Measurements from ENCODE around the gene DNAAF1.
A peak's percentile ranks its signal among the peaks of the same experiment; 100 is the strongest.

Gene DNAAF1

DNA sequence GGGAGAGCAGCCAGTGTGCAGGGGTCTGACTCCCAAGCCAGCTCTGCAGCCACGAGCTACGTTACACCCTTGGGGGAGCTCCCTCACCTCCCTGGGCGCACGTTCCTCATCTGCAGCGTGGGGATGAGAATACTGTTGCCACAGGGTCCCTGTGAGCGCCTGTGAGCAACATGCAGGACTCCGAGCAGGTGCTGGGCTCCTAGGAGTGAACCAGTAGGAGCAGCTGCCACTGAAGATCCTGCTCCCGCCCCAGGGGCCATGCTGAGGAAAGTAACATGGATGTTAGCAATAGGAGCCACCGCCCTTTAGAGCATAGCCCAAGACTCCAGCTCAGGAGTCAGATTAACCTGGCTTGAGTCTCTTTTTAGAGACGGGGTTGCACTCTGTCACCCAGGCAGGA is 15.9 kb downstream of the DNAAF1 start:
- no peak for DNase-seq

DNA sequence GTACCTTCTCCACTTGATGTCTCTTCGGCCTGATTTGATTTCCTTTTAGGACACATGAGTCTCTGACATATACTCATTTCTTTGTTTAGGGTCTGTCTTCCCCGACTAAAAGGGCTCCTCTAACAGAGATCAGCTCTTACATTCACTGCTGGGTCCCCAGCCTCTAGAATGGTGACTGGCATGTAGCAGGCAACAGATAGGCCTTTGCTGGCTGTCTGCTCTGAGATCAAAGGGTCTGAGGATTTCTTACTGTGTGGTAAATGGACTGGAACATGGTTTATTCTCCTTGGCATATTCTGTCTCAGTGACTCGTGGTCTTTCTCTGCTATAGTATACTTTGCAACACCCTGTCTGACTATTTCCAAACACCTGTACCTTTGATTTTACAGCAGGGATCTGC is 16.7 kb downstream of the DNAAF1 start:
- DNase-seq = no peak

DNA sequence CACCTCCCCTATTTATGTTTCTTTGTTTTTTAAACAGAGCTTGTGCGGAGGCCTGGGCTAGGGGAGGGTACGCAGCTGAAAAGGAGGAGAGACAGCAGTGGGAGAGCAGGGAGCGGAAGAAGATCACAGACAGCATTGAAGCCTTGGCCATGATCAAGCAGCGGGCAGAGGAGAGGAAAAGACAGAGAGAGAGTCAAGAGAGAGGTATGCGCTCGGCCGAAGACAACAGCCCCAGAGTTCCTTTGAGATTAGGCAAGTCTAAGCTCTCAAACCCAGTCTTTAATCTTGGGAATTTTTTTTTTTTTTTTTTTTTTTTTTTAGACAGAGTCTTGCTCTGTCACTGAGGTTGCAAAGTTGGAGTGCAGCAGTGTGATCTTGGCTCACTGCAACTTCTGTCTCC is 20.6 kb downstream of the DNAAF1 start:
- no peak for DNase-seq

DNA sequence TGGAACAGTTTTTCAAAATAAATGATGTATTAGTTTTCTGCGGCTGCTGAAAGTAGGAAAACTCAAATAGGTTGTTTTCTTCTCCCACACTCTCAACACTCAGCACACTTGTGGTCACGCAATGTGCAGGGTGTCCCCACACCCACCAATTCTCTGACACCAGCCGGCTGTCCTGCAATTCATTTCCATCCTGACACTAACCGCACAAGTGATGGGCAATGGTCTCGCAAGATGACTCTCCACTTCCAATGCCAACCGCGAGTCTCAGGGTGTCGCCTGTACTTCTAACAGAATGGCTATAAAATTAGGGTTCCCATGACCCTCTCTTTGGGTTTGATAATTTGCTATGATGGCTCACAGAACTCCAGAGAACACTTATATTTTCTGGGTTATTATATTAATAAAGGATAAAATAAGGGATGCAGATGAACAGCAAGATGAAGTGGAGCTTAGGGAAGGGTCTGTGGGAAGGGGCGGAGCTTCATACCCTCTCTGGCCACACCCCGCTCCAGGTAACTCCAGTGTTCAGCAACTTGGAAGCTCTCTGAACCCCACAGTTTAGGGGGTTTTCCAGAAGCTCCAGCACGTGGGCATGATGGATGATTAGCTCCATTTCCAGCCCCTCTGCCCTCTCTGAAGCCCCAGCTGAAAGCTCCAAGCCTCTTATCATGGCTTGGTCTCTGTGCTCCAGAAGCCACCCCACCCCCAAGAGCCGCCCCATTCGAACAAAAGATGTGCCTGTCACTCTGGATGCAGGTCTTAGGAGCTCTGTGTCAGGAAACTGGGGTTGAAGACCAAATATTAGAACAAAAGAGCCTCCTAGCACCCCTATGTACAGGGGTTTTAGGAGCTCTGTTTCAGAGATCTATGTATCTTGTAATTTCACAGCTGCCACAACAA is 21.9 kb downstream of the DNAAF1 start:
- DNase-seq = peak; percentile 44

DNA sequence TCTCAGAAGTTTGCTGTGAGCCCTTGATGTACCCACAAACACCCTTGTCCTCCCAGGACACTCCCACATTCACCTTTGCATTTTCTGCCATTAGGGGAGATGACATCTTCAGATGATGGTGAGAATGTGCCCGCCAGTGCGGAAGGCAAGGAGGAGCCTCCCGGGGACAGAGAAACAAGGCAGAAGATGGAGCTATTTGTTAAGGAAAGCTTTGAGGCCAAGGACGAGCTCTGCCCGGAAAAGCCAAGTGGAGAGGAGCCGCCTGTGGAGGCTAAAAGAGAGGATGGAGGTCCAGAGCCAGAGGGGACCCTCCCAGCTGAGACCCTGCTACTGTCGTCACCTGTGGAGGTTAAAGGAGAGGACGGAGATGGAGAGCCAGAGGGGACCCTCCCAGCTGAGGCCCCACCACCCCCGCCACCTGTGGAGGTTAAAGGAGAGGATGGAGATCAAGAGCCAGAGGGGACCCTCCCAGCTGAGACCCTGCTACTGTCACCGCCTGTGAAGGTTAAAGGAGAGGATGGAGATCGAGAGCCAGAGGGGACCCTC is 24.7 kb downstream of the DNAAF1 start:
- no peak for DNase-seq

DNA sequence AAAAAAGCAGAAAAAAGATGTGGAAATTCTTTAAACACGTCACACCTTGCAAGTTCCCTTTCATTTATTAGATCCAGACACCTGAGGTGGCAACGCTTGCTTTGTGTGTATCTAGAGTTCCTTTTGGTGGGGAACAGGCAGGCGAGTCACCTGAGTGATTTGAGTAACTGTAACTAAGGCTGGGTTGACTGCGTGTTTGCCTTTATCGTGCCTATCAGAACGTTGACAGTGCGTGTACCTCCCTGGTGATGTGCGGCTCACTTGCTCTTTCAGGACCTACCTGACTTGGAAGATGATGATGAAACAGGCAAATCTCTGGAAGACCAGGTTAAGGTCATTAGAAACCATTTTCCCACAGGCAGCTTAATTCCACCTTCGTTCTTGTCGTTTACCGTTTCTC is 29.3 kb downstream of the DNAAF1 start:
- DNase-seq = no peak

DNA sequence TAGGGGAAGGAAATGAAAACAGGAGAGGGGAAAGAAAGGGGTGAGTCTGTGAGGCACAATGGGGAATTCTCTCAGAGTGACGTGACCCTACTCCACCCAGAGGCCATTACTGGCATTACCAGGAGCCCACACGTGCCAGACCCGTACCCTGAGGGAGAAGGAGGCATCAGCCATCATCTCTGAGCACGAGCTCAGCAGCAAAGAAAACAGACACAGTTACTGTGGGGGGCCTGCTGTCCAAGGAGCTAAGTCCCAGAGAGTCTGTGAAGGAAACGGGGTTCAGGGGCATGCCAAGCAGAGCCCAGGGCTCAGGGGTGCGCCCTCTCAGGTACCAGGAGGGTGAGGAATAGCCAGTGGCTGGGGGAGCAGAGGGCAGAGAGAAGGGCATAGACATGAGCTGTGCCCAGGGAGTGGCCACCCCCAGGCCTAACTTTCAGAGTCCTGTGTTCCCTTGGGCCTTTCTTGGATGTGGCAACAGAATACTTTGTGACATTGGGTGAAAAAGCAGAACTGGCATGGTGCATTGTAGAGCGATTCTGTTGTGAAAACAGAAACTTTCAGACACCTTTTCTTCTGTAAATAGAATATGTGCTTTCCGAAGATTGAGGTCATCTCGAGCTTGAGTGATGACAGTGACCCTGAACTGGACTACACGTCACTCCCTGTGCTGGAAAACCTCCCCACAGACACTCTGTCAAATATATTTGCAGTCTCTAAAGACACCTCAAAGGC is 30.4 kb downstream of the DNAAF1 start:
- DNase-seq = peak; percentile 79

DNA sequence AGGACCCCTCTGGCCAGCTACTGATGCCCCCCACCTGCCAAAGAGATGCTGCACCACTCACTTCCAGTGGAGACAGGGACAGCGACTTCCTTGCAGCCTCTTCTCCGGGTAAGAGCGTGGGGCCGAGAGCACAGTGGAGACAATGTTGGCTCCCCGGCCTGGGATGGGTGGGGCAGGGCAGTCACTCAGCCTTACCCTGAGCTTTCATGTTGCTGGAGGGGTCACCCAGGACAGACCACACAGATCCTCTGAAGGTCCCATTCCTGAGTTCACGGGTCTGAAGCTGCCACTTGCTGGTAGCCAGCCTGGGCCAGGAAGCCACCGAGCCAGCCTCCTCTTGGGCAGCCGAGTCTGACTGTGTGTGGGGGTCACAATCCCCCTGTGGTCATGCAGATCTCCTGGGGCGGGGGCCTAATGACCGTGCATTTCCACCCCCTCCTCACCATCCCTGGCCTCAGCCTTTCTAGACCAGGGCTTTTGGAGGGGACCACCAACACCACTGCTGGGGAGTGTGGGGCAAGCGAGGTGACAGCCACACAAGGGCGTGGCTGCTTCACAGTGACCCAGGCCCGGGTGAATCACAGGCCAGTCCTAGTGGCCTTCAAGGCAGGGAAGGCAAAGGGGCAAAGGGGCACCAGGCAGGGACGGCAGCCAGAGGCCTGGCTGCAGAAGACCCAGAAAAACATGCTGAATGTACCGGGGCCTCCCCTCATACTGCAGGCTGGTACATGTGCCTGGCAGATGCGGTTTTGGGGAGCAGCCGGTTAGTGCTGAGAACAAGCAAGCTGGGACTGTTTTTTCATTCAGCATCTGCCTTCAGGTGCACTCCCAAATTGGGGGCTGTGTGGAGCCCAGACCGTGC is 31.3 kb downstream of the DNAAF1 start:
- DNase-seq = no peak

DNA sequence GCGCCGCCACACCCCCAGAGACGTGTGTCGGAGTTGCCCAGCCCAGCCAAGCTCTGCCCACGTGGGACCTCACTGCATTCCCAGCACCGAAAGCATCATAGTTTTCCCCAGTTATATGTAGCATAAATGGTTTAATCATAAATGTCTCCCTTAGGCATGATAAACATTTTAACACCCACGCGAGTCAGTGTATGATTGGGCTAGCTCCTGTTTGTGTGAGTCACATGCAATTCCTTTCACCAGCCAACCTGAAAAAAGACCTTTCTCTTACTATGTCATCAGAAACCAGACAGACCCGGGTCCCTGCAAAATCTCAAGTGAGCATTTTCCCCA is 32.6 kb downstream of the DNAAF1 start:
- peak; percentile 47 for DNase-seq

DNA sequence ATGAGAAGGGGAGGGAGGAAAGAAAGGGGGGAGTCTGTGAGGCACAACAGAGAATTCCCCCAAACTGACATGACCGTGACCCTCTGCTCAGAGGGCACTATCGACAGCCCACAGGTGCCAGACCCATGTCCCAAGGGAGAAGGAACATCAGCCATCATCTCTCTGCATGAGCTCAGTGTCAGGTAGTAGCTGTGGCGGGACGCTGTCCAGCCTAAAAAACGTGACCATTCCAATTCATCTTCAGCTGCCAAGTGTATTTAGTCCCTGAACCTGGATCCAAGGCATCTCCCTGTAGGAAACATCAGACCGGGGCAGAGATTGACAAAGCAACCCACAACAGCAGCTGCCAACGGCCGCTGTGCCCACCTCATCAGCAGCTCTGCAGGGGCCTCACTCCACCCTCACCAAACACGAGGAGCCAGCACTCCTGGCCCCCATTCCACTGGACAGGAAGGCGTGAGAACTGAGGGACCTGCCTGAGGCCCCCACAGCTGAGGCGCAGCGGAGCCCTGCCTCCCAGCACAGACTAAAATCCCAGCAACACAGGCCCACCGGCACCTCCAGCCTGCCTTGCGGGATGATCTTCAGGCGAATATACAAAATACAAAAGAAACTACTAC is 33.1 kb downstream of the DNAAF1 start:
- DNase-seq = no peak

DNA sequence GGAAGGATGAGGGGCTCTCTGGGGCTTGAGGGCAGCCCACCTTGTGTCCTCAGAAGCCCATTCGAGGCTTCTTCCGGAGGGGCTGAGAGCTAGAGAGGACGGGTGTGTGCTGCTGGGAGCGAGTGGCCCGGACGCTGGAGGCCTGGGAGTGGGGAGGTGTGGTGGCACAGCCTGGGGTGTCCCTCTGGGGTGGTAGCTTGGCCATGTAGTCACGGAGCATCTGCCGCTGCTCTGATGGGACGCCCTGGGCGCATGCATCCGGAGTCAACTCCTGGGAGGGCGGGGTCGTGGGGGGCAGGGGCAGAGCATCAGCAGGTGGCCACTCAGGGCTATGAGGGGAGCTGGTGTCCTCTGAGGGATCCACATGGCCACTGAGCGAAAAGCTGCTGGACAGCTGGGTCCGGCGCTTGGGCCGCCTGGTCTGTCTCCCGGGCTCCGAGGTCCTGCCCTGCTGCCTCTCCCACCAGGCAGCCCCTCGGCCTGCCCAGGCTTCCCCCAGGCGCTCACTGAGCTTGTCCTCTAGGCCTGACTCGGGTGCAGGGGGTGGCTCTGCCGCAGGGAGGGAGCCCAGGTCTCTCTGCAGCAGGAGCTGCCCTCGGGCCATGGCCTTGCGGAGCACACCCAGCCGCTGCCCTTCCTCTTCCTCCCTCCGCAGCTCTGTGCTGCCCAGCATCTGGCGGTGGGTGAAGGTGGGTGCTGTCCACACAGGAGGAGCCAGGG is 33.9 kb downstream of the DNAAF1 start:
- no peak for DNase-seq

DNA sequence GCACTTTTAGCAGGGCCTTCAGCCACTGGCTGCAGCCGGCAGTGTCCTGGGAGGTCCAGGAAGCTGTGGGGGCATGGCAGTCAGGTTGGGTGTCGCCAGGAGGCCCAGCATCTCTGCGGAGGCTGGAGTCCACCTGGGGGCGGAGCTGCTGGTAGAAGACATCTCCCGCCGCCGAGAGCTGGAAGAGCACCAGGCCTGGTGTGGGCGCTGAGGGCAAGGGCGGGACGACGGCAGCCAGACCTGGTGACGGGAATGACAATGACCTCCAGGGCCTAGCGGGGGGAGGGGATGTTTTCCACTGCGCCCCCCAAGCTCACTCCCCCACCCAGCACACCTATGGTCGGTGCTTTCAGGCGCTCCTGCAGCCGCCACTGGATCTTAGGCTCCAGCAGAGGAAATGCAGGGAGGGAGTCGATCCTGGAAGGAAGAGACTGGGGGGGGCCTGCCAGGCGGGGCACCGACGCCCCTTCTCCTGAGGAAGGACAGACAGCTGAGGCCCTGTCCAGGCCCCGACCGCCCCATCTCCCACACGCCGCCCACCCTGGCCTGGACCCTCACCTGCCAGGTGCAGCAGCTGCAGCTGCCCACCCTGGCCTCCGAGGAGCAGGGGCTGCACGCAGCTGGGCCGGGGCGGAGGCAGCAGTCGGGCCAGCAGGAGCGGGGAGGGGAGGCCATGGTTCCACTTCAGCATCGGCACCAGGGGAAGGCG is 34.7 kb downstream of the DNAAF1 start:
- DNase-seq = no peak

DNA sequence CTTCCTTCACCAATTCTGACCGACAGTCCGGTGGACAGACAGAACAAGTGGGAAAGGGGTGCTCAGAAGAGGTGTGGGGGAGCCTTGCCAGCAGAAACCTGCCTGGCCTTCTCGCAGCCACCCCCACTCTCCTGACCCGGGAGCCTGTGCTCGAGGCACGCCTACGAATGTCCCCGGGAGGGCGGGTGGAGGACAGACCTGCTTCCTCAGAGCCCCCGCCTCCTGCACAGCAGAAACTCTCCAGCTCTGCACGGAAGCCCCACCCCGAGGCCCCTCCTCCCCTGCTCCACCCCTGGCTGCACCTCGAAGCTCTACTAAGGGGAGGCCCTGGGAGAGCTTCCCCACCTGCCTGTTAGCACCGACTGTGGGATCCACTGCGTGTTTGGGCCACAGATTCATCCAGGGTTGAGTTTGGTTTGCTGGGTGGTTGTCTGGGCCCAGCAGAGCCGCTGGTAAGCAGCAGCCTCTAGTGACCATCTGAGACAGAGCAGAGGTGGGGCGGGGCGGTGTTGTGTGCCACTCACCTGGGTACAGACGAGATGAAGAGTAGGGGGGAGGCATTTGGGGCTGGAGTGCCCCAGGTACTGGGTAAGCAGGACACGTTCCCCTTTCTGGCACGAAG is 35.5 kb downstream of the DNAAF1 start:
- DNase-seq = no peak

DNA sequence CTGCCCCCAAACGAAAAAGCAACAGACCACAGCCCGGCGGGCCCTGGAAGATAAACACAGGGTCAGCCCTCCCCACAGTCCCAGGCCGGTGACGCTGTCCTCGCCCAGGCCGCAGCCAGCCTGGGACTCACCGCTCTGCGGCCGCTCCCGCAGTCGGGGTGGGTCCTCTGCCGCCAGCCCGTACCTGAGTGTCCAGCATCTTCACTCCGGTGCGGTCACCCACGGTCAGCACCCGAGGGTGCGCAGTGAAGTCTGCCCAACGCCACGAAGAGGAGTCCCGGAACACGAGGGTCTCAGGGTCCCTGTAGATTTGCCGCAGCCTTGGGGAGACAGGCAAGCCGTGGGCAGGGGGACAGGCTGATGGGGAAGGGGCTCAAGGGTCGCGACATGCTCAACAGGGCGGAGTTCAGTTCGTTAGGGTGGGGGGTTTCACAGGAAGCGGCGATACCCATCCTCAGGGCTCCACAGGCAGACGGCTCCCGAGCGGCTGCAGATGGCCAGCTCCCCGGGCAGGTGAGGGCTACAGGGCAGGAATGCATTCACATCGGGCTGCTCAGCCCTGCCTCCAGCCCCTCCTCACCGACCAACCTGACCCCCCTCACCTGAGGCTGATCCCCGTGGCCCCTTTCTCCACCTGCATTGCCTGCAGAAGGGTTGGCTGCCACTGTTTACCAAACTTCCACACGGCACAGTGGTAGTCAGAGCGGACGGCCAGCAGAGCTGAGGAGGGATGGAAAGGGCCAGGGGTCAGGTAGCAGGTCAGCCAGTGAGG is 36.2 kb downstream of the DNAAF1 start:
- DNase-seq = no peak

DNA sequence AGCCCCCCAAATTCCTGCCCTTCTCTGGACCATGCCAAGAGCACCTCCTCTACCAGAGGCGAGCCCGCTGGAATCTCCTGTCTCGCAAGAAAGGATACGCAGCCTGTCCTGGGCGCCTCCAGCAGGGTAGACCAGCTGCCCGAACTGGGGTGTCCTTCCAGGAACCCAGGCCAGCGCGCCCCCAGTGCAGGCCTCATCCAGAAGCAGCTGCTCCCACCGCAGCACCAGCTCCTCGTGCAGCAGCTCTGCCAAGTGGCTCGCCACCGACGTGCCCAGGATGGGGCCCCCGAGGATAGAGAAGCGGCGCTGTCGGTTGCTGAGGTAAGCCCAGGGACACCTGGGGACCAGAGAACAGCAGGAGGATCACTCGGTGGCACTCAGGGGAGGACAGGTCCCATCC is 37.0 kb downstream of the DNAAF1 start:
- DNase-seq = no peak

DNA sequence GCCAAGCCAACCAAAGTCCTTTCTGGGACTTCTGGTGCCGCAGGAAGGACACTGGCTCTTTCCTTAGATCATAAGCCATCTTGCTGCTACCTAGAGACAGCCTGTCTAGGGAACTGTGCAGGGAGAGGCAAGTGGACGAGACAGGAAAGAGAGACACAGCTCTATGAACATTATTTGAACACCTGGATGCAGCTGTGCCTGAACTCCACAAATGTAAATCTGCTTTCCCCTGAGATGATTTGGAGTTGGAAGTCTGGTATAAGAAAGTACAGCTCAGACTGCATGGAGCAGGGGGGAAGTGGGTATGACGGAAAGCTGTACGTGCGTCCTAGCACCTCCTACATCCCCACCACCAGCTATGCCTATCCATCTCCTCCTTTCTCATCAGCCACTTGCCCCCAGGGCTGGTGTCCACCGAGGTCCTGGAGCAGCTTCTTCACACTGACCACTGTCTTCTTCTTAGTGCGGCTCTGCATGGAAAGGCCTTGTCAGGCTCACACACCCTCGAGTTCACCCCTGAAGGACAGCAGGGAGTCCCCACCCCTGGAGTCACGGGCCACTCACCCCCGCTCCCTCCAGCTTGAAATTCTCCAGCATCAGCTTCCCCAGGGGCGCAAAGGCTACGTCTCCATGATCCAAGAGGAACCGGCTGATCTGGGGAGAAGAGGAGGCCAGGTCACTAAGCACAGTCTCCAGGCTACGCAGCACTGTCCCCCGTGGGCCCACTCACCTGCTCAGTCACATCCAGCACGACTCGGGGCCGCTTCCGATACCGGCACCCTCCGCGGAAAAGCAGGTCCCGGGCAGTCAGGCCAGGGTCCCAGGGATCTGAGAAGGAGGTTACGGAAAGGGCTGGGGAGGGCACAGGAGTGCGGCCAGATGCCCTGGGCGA is 37.8 kb downstream of the DNAAF1 start:
- DNase-seq = no peak

DNA sequence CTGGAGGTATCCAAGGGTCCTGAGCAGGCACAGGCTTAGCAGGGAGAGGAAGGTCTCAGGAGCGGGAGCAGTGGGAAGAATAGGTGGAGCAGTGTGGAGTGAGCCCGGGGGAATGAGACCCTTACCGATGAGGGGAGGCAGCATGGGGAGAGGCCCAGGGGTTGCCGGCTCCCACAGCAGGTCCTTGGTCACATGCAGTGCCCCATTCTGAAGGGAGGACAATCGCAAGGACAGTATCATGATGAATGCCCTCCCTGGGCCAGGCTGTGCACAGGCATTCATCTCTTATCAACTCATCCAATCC is 38.4 kb downstream of the DNAAF1 start:
- DNase-seq = no peak

DNA sequence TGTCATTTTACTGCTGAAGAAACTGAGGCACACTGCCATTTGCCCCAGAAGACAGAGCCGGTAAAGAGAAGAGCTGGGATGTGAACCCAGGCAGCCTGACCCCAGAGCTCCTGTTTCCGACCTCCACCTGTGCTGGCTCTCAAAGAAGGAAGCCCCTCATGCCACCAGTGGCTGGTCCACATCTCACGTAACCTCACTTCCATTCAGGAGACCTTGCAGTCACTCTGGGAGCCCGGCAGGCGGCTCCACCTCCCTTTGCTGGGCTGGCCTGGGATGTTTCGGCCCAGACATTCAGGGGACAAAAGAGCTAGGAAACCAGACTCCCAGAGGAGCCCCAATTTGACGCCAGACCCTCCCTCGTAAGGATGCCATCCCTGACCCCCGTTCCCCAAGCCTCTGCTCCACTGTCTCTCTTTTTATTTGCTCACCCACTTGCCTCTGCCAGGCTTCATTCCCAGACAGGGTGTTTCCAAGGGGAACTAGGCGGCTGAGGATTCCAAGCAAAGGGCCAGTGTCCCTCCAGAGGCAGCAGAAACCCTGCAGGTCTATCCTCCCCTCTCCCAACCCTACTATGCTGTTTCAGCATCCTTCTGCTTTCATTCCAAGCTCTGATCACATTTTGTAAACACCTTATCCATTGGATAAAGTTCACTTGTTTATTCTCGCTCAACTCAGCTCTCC is 38.9 kb downstream of the DNAAF1 start:
- DNase-seq = no peak

DNA sequence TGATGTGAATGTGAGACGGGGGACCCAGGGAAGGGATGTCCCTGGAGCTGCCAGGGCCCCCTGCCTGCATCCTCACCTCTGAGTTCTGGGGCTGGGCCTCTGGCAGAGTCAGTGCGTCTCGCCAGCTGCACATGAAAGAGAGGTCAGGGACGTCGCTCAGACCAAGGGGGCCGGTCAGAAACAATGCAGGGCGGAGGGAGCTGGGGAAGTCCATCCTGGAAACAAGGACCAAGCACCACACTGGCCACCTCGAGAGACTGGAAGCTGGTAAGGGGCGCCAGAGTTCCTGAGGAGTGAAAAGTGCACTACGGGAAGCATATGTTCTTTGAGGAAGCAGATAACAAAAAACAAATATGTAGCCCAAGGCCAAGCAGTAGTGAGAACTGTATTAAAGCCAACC is 39.7 kb downstream of the DNAAF1 start:
- no peak for DNase-seq

Data from activated CD4-positive, alpha-beta T cell treated with anti-CD3 and anti-CD28 coated beads for 48 hours (primary cell).